NCI-H2171 treated with DMSO at 0.1 percent for 48 hours (cell line): ENCODE results near the gene TRABD2A.
"Not testable (repeated sequence)": the region's sequence is repeated elsewhere in the genome, so short reads cannot be mapped to it uniquely, and the experiment has no call there.

Source experiments
- DNase-seq: peaks from one replicate; lab custom pipeline; 2025; lab: John Stamatoyannopoulos, UW

Gene TRABD2A, protein sequence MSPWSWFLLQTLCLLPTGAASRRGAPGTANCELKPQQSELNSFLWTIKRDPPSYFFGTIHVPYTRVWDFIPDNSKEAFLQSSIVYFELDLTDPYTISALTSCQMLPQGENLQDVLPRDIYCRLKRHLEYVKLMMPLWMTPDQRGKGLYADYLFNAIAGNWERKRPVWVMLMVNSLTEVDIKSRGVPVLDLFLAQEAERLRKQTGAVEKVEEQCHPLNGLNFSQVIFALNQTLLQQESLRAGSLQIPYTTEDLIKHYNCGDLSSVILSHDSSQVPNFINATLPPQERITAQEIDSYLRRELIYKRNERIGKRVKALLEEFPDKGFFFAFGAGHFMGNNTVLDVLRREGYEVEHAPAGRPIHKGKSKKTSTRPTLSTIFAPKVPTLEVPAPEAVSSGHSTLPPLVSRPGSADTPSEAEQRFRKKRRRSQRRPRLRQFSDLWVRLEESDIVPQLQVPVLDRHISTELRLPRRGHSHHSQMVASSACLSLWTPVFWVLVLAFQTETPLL

GRCh38 chr2:84880645-84881521, at the start of gene TRABD2A:
Gene TRABD2A (minus strand): TSS chr2:84881084. CDS start chr2:84881039, 45 bp downstream.
- DNase-seq, result no peak

DNA sequence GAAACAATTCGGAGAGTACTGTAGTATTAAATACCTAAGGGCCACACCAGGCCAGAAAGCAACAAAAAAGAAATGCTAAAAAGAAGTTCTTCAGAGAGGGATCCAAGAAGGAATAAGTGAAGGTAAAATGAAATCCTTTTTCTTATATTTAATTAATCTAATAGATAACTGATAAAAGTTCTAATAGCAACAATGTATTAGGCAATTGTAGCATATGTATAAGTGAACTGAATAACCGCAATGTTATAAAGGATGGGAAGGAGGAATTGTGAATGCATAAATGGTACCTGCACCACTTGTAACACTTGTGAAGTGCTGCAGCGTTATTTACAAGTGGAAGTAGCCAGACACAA, 46.4 kb upstream of the TRABD2A start:
- DNase-seq, result no peak

DNA sequence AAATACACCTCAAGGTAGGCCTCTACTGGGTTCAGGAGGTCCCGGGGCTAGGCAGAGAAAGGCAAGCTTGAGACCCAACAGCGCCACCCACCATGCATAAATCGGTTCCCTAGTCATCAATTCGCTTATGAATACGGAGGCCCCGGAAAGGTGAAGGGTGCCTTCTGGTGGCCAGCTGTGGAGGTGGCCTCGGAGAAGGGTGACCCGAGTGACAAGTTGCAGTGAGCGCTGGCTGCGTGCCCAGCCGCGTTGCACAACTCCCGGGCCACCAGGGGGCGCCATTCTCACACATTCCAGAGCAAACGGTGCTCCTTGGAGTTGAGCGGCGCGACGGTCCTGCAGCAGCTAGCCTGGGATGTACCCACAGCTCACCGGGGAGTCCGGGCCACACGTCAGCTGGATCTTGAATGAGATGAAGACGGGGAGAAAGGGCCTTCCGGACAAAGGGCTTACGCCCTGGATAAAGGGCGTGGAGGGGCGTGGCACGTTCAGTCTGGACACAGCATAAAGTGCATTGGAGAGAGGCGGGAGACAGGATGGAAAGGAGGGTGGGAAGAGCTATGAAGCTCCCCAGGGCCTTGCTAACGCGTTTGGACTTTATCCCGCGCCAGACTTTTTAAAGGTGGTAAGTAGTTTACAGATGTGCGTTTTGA, 45.0 kb upstream of the TRABD2A start:
- DNase-seq, result peak; percentile 88

DNA sequence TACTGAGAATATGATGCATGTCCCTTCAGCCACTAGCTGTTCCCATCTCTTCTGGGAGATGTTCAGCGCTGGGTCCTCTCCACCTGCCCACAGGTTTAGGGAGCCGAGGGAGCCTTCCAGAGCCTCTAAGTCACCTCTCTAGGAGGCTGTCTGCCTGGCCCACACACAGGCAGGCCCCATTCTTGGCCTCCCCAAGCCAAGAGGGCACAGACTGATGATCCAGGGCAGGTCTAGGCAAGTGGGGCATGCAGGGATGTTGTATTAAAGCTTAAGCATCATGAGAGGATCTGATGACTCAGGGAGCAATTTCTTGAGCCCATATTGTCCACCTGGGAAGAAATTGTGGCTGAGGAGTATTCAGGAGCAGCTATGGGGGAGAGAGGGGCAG, 44.4 kb upstream of the TRABD2A start:
- no peak for DNase-seq

DNA sequence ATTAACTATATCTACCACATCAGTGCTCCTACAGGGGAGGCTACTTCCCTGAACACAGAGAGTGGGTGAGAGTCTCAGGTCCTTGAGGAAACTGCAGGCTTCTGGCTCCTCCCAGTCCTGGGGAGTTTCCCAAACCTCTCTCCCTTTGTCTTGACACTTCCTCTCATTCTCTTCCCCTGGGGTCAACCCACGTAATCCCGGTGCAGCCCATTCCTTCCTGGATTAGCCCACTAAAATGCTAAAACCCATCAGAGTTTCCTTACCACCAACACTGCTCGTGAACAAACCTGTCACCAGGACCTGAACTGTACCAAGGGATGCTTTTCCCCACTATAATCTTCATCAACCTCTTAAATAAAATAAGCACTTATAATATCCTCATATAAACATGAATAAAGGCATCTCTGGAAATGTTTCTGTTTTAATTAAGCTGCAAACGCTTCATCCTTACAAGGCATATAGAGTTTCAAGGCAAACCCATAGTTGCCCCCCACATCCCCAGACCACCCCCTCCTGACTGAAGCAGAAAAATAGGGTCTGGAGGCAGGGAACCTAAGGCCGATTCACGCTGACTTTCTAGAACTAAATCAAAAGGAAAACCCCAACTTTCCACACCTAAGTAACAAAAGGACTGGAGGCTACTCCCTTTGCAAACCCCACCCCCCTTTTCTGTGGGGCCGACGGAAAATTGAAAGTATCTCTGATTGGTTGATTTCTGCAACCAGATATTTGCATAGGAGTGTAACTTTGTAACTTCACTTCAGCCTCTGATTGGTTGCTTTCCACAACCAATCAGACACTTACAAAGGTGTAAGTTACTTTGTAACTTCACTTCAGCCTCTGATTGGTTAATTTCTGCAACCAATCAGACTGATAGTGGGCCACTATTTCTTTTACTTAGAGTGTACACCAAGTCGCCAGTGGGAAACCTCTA, 43.6 kb upstream of the TRABD2A start:
- DNase-seq, result no peak

DNA sequence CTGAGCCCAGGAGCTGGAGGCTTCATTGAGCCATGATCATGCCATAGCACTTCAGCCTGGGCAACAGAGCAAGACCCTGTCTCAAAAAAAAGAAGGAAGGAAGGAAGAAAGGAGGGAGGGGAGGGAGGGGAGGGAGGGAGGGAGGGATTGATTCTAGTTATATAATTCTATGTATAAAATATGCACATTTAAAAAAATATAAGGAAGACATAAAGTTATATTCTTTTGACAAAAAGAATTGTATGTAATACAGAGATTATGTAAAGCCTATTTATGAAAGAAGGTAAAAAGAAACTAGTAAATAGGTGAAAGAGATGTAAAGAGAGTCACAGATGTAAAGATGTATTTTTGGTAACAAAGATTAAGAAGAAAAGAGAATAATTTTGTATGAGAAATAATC, 42.1 kb upstream of the TRABD2A start:
- no peak for DNase-seq

GRCh38 chr2:84919885-84920580, 39.1 kb upstream of the TRABD2A start:
- DNase-seq, result no peak

- DNase-seq, result no peak
Observed at GRCh38 chr2:84918430-84918829, 37.5 kb upstream of the TRABD2A start.

DNA sequence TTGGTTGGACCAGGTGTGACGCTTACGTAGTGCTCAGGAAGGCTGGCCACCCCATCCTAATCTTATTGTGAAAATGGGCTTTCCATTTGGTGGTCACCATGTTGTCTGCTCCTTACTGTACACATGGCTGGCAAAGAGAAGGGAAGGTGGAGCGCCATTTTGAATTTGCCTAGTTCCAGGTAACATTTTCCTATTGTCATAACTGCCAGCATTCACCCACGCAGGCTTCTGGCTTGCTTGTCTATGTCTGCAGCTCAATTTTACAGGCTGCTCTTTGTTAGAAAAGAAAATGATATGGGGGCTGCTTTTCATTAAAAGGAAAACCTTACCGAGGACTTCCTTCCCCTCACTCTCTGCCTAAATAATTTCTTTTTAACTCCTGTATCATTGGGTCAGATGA, 36.9 kb upstream of the TRABD2A start:
- DNase-seq, result not testable (repeated sequence)

DNA sequence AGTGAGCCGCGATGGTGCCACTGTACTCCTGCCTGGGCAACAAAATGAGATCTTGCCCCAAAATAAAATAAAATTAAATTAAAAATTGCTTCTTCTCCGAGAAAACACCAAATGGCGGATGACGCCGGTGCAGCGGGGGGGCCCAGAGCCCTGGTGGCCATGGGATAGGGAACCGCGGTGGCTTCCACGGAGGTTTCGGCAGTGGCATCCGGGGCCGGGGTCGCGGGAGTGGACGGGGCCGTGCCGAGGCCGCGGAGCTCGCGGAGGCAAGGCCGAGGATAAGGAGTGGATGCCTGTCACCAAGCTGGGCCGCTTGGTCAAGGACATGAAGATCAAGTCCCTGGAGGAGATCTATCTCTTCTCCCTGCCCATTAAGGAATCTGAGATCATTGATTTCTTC, 34.8 kb upstream of the TRABD2A start:
- DNase-seq, result not testable (repeated sequence)

- DNase-seq, result no peak
Observed at GRCh38 chr2:84914334-84914733, 33.5 kb upstream of the TRABD2A start.

DNA sequence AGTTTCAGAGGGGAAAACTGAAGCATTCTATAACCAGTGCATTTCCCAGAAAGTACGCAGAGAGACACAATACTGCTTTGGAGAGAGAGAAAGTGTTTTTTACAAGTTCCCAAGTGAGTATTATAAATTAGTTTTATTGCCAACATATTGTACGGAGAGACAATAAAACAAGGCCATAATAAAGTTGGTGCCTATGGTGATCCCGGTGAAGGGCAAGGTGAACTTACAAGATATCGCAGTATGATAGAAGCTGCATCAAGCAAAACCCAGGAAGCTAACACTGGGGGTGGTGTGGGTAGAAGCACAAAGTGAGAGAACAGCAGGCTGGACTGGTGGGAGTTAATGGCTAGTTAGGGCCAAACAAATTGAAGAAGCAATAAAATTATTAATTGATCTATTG, 32.1 kb upstream of the TRABD2A start:
- DNase-seq, result no peak

DNA sequence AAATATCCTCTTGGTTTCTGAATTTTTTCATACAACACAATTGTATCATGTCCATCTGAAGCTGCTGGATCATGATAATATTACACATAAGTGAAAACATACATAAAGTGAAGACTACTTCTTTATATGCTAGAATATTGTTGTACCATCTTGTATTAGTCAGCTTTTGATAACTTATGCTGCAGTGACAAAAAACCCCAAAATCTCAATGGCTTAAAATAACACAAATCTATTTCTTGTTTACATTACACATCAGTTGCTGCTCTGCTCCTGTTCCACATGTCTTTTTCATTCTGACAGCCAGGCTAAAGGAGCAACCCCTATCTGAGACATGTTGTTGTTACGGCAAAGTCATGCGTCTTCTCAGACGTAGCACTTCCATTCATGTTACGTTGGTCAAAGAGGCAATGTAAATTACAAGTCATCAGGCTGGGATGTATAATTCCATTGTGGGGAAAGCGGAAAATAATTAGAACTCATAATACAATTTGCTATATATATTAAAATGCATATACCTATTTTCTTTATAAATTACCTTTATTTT, 30.3 kb upstream of the TRABD2A start:
- DNase-seq, result no peak

DNA sequence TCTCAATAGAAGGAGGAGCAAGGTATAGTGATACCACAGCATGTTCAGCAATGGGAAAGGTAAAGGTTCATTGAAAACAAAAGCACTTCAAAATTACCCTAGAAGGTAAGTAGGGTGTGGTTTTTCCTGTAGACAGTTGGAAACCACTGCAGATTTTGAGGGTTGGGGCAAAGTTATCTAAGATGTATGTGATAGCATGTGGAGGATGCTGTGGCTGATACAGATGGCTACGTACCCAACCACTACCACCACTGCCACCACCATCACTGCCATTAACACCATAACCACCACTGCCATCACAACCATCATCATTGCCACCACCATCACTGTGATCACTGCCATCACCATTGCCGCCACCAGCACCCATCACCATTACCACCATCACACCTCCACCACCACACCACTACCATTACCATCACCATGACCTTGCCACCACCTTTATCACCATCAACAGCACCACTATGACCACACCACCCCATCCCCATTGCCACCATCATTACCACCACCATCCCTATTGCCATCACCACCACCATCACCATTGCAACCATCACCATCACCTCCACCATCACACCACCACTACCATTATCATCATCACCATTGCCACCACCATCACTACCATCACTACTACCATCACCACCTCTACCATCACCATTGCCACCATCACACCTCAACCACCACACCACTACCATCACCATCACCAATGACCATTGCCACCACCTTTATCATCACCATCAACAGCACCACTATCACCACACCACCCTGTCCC, 28.2 kb upstream of the TRABD2A start:
- DNase-seq, result no peak

DNA sequence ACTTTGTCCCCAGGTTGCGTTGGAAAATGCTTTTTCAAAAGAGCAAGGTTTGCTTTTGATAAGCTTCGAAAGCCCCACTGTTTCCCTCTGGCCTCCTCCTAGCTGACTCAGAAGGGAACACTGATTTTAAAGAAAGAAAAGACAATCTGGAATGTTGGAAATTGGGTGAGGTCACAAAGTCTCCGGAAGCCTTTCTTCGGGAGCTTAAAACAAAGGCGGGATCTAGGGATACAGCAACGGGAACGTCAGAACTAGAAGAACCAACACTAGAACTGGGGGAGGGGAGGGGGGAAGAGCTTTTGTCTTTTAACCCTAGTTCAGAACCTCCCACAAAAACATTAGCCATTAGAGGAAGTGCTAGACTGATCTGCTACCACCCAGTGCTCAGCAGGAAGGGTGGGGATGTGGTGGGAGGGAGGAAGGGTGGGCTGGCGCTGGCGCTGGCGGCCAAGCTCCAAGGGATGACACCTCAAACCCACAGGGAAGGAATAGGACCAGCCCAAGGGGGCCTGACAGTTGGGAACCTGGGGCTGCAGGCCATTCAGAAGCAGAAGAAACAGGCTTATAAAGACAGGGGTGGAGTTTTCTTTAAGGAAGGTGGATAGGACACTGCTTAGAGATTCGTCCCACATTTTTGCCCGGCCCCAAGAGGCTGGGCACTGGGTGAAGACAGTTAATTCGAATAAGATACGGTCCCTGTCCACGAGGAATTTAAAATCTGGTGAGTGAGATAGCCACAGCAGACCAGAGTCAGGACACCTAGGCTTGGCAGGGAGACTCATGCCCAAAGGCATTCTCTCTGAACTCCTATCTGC, 26.2 kb upstream of the TRABD2A start:
- peak; percentile 27 for DNase-seq

- no peak for DNase-seq
Observed at GRCh38 chr2:84906108-84906899, 25.4 kb upstream of the TRABD2A start.

- DNase-seq, result peak; percentile 73
Observed at GRCh38 chr2:84905181-84906107, 24.6 kb upstream of the TRABD2A start, which contains the start of gene TMSB10. Gene TMSB10 (plus strand): TSS chr2:84905656.
